ENCODE data around the gene RNPS1.

The RNPS1 gene

DNA sequence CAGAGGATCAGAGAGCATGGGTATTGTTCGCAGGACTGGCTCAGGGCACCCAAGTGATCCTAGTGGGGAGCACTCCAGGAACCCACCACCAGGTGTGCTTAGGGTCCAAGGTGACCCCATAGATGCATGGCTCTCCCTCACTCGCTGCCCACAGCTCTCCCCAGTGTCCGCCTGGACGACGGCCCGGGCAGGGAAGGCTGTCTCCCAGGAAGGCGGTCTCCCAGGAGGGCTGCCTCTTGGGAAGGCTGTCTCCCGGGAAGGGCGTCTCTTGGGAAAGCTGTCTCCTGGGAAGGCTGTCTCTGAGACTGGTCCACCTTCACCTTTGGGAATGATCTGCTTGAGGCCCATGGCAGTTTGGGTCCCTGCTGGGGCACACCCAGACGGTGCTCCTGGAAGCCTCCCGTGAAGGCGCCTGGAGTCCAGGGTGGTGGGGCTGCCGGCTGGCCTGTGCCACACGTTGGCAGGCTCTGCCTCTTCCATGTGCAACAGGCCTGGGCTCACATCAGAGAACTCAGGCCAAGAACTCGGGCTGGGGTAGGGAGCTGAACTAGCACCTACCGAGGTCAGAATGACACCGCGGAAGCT, 21.5 kb downstream of the RNPS1 start:
- Histone ChIP-seq H2AFZ (ENCODE audit: low read depth, low read length, severe bottlenecking) (no peak overlapping the region), H3K4me2 (ENCODE audit: low read depth, low read length, poor library complexity, severe bottlenecking) (no peak overlapping the region), H3K27me3 (ENCODE audit: low read length) (no peaks in the 10 kb centered on the region), H3K36me3 (ENCODE audit: low read length) (no peaks in the 10 kb centered on the region), H3K27ac (ENCODE audit: low read depth, low read length) (no peak overlapping the region), H3F3A (ENCODE audit: insufficient read depth) (no peaks in the 10 kb centered on the region), H3K9me2 (replicated peaks; ENCODE audit: insufficient read depth, low read length) (no peaks in the 10 kb centered on the region), H4K20me1 (ENCODE audit: low read depth, low read length) (no peaks in the 10 kb centered on the region), H3K4me3 (ENCODE audit: insufficient read depth, low read length, poor library complexity, severe bottlenecking) (no peak overlapping the region), H3K79me2 (ENCODE audit: insufficient read depth, low read length) (peaks cover 18% of the 10 kb centered on the region; the same call in 1 of the 2 replicates), H3K9ac (ENCODE audit: low read length) (no peak overlapping the region), H3K9me3 (ENCODE audit: insufficient read depth, low read length) (no peaks in the 10 kb centered on the region)
- no peak for TF ChIP-seq EZH2phosphoT487 (conservative IDR thresholded peaks at IDR 0.05; ENCODE audit: low read length)
- TF ChIP-seq, protein P1, sequence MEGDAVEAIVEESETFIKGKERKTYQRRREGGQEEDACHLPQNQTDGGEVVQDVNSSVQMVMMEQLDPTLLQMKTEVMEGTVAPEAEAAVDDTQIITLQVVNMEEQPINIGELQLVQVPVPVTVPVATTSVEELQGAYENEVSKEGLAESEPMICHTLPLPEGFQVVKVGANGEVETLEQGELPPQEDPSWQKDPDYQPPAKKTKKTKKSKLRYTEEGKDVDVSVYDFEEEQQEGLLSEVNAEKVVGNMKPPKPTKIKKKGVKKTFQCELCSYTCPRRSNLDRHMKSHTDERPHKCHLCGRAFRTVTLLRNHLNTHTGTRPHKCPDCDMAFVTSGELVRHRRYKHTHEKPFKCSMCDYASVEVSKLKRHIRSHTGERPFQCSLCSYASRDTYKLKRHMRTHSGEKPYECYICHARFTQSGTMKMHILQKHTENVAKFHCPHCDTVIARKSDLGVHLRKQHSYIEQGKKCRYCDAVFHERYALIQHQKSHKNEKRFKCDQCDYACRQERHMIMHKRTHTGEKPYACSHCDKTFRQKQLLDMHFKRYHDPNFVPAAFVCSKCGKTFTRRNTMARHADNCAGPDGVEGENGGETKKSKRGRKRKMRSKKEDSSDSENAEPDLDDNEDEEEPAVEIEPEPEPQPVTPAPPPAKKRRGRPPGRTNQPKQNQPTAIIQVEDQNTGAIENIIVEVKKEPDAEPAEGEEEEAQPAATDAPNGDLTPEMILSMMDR (IDR thresholded peaks at IDR 0.05; ENCODE audit: insufficient read depth, low read length, poor library complexity, severe bottlenecking), result no peak

GRCh38 chr16:2244926-2245795, 22.8 kb downstream of the RNPS1 start:
- no peak for TF ChIP-seq EZH2phosphoT487 (conservative IDR thresholded peaks at IDR 0.05; ENCODE audit: low read length)
- TF ChIP-seq, protein P1 (IDR thresholded peaks at IDR 0.05; ENCODE audit: insufficient read depth, low read length, poor library complexity, severe bottlenecking), result no peak
- Histone ChIP-seq H3K9me3 (ENCODE audit: insufficient read depth, low read length) (no peaks in the 10 kb centered on the region), H3K36me3 (ENCODE audit: low read length) (no peaks in the 10 kb centered on the region), H3K4me3 (ENCODE audit: insufficient read depth, low read length, poor library complexity, severe bottlenecking) (no peak overlapping the region), H3K27me3 (ENCODE audit: low read length) (no peaks in the 10 kb centered on the region), H3K9ac (ENCODE audit: low read length) (no peak overlapping the region), H3F3A (ENCODE audit: insufficient read depth) (no peaks in the 10 kb centered on the region; the same call in 1 of the 2 replicates), H3K27ac (ENCODE audit: low read depth, low read length) (no peak overlapping the region), H4K20me1 (ENCODE audit: low read depth, low read length) (no peaks in the 10 kb centered on the region), H2AFZ (ENCODE audit: low read depth, low read length, severe bottlenecking) (no peak overlapping the region), H3K9me2 (replicated peaks; ENCODE audit: insufficient read depth, low read length) (no peaks in the 10 kb centered on the region), H3K4me2 (ENCODE audit: low read depth, low read length, poor library complexity, severe bottlenecking) (no peak overlapping the region), H3K79me2 (ENCODE audit: insufficient read depth, low read length) (peaks cover 10% of the 10 kb centered on the region; the same call in 1 of the 2 replicates)

- no peak overlapping the region for H3K27ac ChIP-seq (ENCODE audit: low read depth, low read length)
- TF ChIP-seq, protein P1 (IDR thresholded peaks at IDR 0.05; ENCODE audit: insufficient read depth, low read length, poor library complexity, severe bottlenecking), result no peak
- no peak for TF ChIP-seq EZH2phosphoT487 (conservative IDR thresholded peaks at IDR 0.05; ENCODE audit: low read length)
- H3K27me3 ChIP-seq (ENCODE audit: low read length), result no peaks in the 10 kb centered on the region
- no peaks in the 10 kb centered on the region for H3K36me3 ChIP-seq (ENCODE audit: low read length)
- H2AFZ ChIP-seq (ENCODE audit: low read depth, low read length, severe bottlenecking), result no peak overlapping the region
- peaks cover 2% of the 10 kb centered on the region; the same call in 1 of the 2 replicates for H3K79me2 ChIP-seq (ENCODE audit: insufficient read depth, low read length)
- no peak overlapping the region for H3K9ac ChIP-seq (ENCODE audit: low read length)
- no peaks in the 10 kb centered on the region for H4K20me1 ChIP-seq (ENCODE audit: low read depth, low read length)
- peaks cover 2% of the 10 kb centered on the region; the same call in 1 of the 2 replicates for H3F3A ChIP-seq (ENCODE audit: insufficient read depth)
- H3K4me2 ChIP-seq (ENCODE audit: low read depth, low read length, poor library complexity, severe bottlenecking), result no peak overlapping the region
- no peak overlapping the region for H3K4me3 ChIP-seq (ENCODE audit: insufficient read depth, low read length, poor library complexity, severe bottlenecking)
- H3K9me2 ChIP-seq (replicated peaks; ENCODE audit: insufficient read depth, low read length), result no peaks in the 10 kb centered on the region
- H3K9me3 ChIP-seq (ENCODE audit: insufficient read depth, low read length), result no peaks in the 10 kb centered on the region
Measured at GRCh38 chr16:2244301-2244700, 23.6 kb downstream of the RNPS1 start.
